ENCODE results near the gene ANKMY1. TPM values are rescaled to one million over a fixed set of nuclear protein-coding genes. Genes with fewer than 3 reads are reported as not detected.
A peak's percentile ranks its signal among the peaks of the same experiment; 100 is the strongest.

Gene ANKMY1
- polyA plus RNA-seq, 2 of the 4 experiments (the other 2 are of a cell fraction) = 10.6 to 16.5 TPM

DNA sequence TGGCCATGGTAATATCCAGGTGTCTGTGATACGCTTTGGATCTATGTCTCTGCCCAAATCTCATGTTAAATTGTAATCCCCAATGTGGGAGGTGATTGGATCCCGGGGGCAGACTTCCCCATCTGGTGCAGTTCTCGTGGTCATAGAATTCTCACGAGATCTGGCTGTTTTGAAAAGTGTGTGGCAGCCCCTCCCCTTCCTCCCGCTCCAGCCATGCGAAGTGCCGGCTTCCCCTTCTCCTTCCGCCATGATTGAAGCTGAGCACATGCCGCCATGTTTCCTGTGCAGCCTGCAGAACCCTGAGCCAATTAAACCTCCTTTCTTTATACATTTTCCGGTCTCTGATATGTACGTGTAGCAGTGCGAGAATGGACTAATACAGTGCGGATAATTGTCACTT is 79.9 kb downstream of the ANKMY1 start (continued):
- TF ChIP-seq, protein P1, sequence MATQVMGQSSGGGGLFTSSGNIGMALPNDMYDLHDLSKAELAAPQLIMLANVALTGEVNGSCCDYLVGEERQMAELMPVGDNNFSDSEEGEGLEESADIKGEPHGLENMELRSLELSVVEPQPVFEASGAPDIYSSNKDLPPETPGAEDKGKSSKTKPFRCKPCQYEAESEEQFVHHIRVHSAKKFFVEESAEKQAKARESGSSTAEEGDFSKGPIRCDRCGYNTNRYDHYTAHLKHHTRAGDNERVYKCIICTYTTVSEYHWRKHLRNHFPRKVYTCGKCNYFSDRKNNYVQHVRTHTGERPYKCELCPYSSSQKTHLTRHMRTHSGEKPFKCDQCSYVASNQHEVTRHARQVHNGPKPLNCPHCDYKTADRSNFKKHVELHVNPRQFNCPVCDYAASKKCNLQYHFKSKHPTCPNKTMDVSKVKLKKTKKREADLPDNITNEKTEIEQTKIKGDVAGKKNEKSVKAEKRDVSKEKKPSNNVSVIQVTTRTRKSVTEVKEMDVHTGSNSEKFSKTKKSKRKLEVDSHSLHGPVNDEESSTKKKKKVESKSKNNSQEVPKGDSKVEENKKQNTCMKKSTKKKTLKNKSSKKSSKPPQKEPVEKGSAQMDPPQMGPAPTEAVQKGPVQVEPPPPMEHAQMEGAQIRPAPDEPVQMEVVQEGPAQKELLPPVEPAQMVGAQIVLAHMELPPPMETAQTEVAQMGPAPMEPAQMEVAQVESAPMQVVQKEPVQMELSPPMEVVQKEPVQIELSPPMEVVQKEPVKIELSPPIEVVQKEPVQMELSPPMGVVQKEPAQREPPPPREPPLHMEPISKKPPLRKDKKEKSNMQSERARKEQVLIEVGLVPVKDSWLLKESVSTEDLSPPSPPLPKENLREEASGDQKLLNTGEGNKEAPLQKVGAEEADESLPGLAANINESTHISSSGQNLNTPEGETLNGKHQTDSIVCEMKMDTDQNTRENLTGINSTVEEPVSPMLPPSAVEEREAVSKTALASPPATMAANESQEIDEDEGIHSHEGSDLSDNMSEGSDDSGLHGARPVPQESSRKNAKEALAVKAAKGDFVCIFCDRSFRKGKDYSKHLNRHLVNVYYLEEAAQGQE (IDR thresholded peaks at IDR 0.05) = no peak
- TF ChIP-seq TFCP2L1 (CRISPR knock-in tag; IDR thresholded peaks at IDR 0.05) = no peak
- TF ChIP-seq CEBPB (IDR thresholded peaks at IDR 0.05) = no peak
- no peak for TF ChIP-seq CHD4 (IDR thresholded peaks at IDR 0.05; ENCODE audit: borderline replicate concordance)

DNA sequence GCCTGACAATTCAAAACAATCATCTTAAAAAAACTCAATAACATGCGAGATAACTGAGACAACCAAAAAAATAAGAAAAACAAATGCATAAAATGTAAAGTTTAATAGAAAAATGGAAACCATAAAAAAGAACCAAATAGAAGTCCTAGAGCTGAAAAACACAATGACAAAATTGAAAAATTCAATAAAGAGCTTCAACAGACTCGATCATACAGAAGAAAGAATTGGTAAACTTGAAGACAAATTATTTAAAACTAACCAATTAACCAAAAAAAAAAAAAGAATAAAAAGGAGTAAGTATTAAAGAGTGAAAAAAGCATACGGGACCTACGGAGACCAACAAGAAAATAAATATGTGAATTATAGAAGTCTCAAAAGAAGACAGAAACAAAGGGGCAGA is 84.6 kb downstream of the ANKMY1 start:
- POLR2A ChIA-PET = no interaction called here
- CTCF ChIA-PET = interaction anchor here (0.7 to 1.3 kb wide), 4 partner anchors 11 to 329 kb away, joined by 3 to 5 read pairs (median 4); no protein-coding TSS in a partner anchor
- no peaks in the 10 kb centered on the region for H3K4me1 ChIP-seq
- WGBS (ENCODE audit: missing lambda C conversion rate) = 88% methylated on average over 4 of the region's 4 CpGs
- no peak for ATAC-seq
- peaks cover 23% of the 10 kb centered on the region; the same call in 2 of the 3 replicates for H3K9me3 ChIP-seq
- no peak overlapping the region for H3K27ac ChIP-seq
- FAIRE-seq = no peak
- H3K4me2 ChIP-seq = no peak overlapping the region
- TF ChIP-seq, protein P2, sequence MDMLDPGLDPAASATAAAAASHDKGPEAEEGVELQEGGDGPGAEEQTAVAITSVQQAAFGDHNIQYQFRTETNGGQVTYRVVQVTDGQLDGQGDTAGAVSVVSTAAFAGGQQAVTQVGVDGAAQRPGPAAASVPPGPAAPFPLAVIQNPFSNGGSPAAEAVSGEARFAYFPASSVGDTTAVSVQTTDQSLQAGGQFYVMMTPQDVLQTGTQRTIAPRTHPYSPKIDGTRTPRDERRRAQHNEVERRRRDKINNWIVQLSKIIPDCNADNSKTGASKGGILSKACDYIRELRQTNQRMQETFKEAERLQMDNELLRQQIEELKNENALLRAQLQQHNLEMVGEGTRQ (IDR thresholded peaks at IDR 0.05) = no peak
- TF ChIP-seq CHD4 (IDR thresholded peaks at IDR 0.05; ENCODE audit: borderline replicate concordance) (no peak), HDAC2 (IDR thresholded peaks at IDR 0.05) (no peak), KDM5A (IDR thresholded peaks at IDR 0.05) (no peak), PHF8 (IDR thresholded peaks at IDR 0.05; ENCODE audit: borderline replicate concordance, low read depth) (no peak), SMC3 (IDR thresholded peaks at IDR 0.05) (no peak), HEYL (CRISPR knock-in tag; IDR thresholded peaks at IDR 0.05) (no peak)
- TF ChIP-seq, protein P3, sequence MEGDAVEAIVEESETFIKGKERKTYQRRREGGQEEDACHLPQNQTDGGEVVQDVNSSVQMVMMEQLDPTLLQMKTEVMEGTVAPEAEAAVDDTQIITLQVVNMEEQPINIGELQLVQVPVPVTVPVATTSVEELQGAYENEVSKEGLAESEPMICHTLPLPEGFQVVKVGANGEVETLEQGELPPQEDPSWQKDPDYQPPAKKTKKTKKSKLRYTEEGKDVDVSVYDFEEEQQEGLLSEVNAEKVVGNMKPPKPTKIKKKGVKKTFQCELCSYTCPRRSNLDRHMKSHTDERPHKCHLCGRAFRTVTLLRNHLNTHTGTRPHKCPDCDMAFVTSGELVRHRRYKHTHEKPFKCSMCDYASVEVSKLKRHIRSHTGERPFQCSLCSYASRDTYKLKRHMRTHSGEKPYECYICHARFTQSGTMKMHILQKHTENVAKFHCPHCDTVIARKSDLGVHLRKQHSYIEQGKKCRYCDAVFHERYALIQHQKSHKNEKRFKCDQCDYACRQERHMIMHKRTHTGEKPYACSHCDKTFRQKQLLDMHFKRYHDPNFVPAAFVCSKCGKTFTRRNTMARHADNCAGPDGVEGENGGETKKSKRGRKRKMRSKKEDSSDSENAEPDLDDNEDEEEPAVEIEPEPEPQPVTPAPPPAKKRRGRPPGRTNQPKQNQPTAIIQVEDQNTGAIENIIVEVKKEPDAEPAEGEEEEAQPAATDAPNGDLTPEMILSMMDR (IDR thresholded peaks at IDR 0.05) = no peak
- TF ChIP-seq, protein P4, sequence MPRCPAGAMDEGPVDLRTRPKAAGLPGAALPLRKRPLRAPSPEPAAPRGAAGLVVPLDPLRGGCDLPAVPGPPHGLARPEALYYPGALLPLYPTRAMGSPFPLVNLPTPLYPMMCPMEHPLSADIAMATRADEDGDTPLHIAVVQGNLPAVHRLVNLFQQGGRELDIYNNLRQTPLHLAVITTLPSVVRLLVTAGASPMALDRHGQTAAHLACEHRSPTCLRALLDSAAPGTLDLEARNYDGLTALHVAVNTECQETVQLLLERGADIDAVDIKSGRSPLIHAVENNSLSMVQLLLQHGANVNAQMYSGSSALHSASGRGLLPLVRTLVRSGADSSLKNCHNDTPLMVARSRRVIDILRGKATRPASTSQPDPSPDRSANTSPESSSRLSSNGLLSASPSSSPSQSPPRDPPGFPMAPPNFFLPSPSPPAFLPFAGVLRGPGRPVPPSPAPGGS (IDR thresholded peaks at IDR 0.05) = no peak
- DNase-seq (ENCODE audit: low read depth in 1 of 2, low spot score in 1 of 2) = no peak
- H3K4me3 ChIP-seq = no peak overlapping the region

DNA sequence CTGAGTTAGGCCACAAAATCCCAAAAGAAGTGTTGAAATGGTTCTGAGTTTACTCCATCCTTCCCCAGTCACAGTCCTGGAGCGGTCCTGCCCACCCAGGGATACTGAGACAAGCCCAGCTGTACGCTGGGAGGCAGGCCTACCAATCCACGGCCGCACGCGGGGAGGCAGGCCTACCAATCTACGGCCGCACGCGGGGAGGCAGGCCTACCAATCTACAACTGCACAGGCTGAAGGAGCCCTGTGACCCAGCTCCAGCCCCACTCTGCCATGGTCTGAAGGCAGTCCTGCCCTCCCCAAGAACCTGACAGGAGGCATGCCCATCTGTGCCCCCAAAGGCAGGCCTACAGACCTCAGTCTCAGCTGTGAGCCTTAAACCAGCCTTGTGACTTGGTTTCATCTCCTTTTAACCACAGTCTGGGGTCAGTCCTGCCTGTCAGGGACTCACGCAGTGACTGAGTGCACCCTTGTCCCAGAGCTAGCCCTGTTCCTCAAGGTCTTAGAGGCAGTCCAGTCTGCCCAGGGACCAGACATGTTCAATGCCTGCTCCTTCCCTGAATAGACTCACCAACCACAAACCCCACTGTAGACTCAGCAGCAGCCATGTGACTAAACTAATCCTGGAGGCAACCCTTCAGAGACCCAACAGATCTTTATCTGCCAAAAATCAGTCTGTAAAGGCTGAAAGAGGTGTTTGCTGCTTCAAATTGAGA is 85.6 kb downstream of the ANKMY1 start:
- Histone ChIP-seq H3K9me3 (peaks cover 23% of the 10 kb centered on the region; the same call in 2 of the 3 replicates), H3K4me1 (no peaks in the 10 kb centered on the region), H3K27ac (no peak overlapping the region), H3K4me2 (no peak overlapping the region), H3K4me3 (no peak overlapping the region)
- ATAC-seq (peak in 1 of 2 experiments; percentile 1; a peak in 2 of 6 replicates), FAIRE-seq (no peak), DNase-seq (ENCODE audit: low read depth in 1 of 2, low spot score in 1 of 2) (no peak)
- POLR2A ChIA-PET = no interaction called here
- CTCF ChIA-PET = interaction anchor here (1.3 to 1.6 kb wide), 2 partner anchors 10 to 94 kb away, joined by 3 to 5 read pairs; no protein-coding TSS in a partner anchor
- WGBS (ENCODE audit: missing lambda C conversion rate) = 91% methylated on average over 11 of the region's 11 CpGs
- TF ChIP-seq, protein P5, sequence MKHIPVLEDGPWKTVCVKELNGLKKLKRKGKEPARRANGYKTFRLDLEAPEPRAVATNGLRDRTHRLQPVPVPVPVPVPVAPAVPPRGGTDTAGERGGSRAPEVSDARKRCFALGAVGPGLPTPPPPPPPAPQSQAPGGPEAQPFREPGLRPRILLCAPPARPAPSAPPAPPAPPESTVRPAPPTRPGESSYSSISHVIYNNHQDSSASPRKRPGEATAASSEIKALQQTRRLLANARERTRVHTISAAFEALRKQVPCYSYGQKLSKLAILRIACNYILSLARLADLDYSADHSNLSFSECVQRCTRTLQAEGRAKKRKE (CRISPR knock-in tag; IDR thresholded peaks at IDR 0.05; ENCODE audit: low read depth) = no peak
- no peak for TF ChIP-seq ESRRA (IDR thresholded peaks at IDR 0.05; ENCODE audit: borderline replicate concordance, low read length)
